ES-I3 (cell line): ENCODE measurements around the gene SRMS.

Source experiments
- H3K36me3 ChIP-seq: 2 replicates; pipeline ENCODE4 v1.6.1; 2013; ENCODE audit warnings: mild to moderate bottlenecking, low read length, control low read depth, moderate library complexity; ENCODE audit not compliant: insufficient read depth
- H3K4me1 ChIP-seq: 2 replicates; pipeline ENCODE4 v1.6.1; 2013; ENCODE audit warnings: mild to moderate bottlenecking, control low read depth, low read length; ENCODE audit not compliant: insufficient read depth
- H3K9ac ChIP-seq: 2 replicates; pipeline ENCODE4 v1.6.1; 2013; ENCODE audit warnings: low read depth, mild to moderate bottlenecking, low read length, moderate library complexity
- H3K9me3 ChIP-seq: 2 replicates; pipeline ENCODE4 v1.6.1; 2013; ENCODE audit warnings: mild to moderate bottlenecking, low read length, moderate library complexity; ENCODE audit not compliant: control insufficient read depth, insufficient read depth

The SRMS gene

DNA sequence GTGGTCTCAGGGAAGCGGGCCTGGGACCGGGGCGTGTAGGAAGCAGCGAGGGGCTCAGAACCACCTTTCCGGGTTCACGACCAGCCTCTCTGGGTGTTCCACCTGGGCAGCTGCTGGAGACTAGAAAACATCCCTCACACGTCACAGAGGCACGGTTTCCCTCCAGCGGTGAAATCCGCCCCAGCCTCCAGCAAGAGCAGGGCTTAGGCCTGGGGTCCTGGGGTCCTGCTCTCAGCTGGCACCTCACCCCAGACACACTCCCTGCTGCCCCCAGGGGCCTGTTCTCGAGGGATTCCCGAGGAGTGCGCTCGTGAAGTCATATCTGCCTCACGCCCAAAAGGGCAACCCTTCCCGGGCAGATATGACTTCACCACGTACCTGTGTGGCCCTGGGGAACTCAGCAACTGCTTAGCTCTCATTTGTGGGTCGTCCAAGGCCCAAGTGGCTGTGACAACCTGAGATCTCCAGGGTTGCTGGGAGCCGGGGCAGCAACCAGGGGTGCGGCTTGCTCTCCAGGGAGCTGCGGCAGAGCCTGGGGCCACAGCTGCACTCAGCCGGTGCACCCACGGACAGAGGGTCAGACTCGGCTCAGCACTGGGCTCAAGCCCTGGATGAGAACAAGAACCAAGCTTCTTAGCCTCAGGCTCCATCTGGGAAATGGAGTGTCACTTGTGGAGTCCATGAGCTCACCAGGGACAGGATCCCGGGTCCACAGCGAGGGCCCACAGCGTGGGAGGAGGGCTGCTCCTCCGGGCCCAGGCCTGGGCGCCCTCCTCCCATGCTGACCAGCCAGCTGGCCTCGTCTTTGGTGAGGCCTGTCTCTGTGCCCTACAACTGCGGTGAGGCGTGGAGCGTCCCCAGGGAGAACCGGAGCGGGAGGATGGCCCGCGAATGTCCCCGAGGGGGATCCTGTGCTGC, 7.1 kb upstream of the SRMS start:
- Histone ChIP-seq H3K9me3 (no peaks in the 10 kb centered on the region), H3K4me1 (peaks cover 8% of the 10 kb centered on the region; the same call in 1 of the 2 replicates), H3K9ac (peak overlapping the region; percentile 90; the same call in 1 of the 2 replicates), H3K36me3 (no peaks in the 10 kb centered on the region)

DNA sequence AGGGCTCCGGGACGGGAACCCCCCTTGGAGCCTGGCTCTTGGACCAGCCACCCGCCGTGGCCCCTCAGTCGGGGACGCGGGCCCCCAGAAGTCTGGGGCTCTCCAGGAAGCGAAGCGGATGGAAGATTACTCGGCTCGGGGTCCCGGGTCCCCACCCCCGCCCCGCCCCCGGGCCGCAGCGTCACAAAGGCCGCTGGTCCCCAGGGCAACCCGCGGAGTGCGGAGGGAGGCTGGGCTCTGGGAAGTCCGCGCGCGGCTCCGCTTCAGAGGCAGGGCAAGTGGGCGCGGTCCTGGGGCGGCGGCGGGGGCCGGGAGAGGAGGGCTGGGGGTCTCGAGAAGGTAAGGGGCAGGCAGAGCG, 6.4 kb upstream of the SRMS start, which contains the start of gene FNDC11:
Gene FNDC11, plus strand, starts transcription at position 227 of the 358 bp plus-strand sequence. CDS start 1,505 bp downstream, outside the sequence.
- no peaks in the 10 kb centered on the region for H3K9me3 ChIP-seq
- peak within 1 kb of the TSS; percentile 90; the same call in 1 of the 2 replicates for H3K9ac ChIP-seq
- H3K4me1 ChIP-seq: peaks cover 11% of the 10 kb centered on the region; the same call in 1 of the 2 replicates
- H3K36me3 ChIP-seq: no peaks in the 10 kb centered on the region

DNA sequence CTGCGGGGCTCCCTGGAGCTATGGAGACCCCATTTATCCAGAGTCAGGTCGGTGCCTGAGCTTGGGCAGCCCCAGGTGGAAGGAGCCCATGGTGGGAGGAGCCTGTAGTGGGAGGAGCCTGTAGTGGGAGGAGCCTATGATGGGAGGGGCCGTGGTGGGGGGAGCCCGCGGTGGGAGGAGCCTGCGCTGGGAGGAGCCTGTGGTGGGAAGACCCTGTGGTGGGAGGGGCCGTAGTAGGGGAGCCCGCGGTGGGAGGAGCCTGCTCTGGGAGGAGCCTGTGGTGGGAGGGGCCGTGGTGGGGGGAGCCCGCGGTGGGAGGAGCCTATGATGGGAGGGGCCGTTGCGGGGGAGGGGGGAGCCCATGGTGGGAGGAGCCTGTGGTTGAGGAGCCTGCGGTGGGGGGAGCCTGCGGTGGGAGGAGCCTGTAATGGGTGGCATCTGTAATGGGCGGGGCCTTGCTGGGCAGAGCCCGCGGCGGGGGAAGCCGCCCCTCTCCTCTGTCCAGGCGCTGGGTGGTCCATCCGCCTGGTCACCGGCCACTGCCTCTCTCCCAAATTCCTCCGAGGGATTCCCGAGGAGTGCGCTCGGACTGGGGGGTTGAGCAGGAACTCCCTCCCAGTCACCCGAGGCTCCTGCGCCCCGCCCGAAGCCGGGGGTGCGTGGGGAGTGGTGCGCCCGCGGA, 5.8 kb upstream of the SRMS start:
- Histone ChIP-seq H3K36me3 (no peaks in the 10 kb centered on the region), H3K9me3 (no peaks in the 10 kb centered on the region), H3K4me1 (peaks cover 16% of the 10 kb centered on the region; the same call in 1 of the 2 replicates), H3K9ac (peak overlapping the region; percentile 90; the same call in 1 of the 2 replicates)

DNA sequence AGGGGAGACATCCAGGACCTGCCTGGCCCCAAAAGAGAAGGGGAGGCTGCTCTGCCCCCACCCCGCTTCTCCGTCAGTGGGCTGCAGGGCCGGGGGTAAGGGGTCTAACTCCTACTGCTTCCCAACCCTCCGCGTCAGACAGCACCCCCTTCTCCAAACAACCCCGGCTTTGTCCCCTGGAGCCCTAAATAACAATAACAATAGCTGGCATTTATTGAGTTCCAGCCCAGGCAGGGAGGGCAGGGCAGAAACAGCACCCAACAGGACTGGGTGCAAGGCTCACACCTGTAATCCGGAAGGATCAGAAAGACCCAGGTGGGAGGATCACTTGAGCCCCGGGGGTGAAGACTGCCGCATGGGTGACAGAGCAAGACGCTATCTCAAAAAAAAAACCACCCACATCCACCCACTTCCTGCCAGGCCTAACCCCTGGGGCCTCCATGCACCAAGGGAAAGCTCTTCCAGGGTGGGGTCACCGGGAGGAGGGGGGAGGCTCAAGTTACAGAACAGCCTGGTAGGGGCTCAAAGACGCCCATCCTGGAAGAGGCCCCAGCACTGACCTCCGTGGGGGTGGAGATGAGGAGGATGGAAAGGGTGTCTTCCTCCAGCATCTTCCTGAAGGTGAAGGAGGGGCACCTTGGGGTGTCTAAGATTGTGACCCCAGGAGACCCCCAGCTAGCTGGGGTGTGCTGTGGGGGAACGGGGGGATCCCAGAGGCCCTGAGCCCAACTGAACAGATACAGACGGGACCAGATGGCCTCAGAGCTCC, 5.1 kb upstream of the SRMS start:
- Histone ChIP-seq H3K9ac (peak overlapping the region; percentile 54; the same call in 1 of the 2 replicates), H3K36me3 (no peaks in the 10 kb centered on the region), H3K4me1 (peaks cover 23% of the 10 kb centered on the region; the same call in 1 of the 2 replicates), H3K9me3 (no peaks in the 10 kb centered on the region)

DNA sequence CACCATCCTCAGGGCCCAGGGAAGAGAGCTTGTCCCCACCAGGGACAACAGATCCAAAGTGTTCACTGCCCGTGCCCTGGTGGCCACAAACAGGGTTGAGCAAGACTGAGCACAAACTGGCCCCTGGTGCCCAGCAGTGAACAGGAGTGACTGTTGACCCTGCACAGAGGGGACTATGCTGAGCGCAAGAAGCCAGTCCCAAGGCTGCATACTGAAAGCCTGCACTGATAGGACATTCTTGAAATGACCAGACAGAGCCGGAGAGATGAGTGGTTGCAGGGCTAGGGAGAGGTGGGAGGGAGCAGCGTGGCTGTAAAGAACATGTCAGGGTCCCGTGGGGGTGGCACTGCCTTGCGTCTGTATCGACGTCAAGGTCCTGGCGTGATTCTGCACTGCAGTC, 3.5 kb upstream of the SRMS start:
- no peak overlapping the region for H3K9ac ChIP-seq
- no peaks in the 10 kb centered on the region for H3K36me3 ChIP-seq
- no peaks in the 10 kb centered on the region for H3K9me3 ChIP-seq
- H3K4me1 ChIP-seq: peaks cover 23% of the 10 kb centered on the region; the same call in 1 of the 2 replicates

DNA sequence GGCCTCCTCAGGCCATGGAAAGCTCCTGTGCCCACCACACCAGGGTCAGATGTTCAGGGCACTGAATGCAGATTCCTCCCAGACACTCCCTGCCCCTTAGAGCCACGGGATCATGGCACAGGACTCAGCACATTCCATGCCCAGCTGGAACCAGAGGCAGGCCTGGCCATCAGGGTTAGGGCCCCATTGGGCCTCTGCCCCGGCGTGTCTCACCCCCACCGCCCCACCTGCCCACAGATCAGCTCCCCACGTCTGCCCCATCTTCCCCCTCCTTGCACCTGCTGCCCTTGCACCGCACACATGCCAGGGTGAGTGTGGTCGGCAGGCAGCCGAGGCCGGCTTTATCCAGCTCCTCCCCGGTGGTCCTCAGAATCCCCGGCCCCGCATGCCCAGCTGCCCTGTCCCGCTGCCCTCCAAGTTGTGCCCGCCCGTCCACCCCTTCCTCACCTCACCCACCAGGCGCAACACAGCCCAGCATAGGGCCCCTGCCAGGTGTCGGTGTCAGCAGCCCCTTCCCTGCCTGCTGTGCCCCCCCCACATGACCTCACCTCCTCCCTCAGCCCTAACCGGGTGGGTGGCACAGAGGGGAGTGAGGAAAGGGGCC, 2.2 kb upstream of the SRMS start:
- no peak overlapping the region for H3K9ac ChIP-seq
- peaks cover 23% of the 10 kb centered on the region; the same call in 1 of the 2 replicates for H3K4me1 ChIP-seq
- H3K36me3 ChIP-seq: no peaks in the 10 kb centered on the region
- no peaks in the 10 kb centered on the region for H3K9me3 ChIP-seq

DNA sequence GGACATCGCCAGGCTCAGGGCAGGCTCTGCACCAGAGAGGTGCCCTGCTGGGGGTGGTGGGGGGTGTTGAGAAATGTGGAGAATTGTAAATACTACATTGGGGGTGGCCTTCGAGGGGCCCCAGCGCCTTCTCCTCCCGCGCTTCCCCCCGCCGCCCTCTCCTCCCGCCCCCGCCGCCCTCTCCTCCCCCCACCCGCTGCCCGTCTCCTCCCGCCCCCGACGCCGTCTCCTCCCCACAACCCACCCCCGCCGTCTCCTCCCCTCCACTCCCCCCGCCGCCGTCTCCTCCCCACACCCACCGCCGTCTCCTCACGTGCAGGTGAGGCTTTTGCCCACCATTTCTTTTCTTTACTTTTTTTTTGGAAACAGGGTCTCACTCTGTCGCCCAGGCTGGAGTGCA, 1.5 kb upstream of the SRMS start:
- peaks cover 23% of the 10 kb centered on the region; the same call in 1 of the 2 replicates for H3K4me1 ChIP-seq
- no peaks in the 10 kb centered on the region for H3K36me3 ChIP-seq
- H3K9ac ChIP-seq: no peak overlapping the region
- no peaks in the 10 kb centered on the region for H3K9me3 ChIP-seq

DNA sequence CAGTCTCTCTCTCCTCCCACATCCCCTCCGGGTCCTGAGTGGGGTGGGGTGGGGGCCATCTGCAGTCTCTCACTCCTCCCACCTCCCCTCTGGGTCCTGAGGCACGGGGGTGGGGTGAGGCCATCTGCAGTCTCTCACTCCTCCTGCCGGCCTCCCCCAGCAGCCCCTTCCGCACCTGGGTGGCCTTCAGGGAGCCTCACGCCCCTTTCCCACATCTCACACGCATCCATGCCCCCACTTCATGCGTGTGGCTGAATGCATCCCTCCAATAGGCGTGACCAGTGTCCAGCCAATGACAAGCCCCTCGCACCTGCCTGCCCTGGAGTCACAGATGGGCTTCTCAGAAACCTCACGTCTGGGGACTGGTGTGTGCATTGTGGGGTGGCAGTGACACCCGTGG, 993 bp upstream of the SRMS start:
- Histone ChIP-seq H3K9ac (no peak overlapping the region), H3K4me1 (peaks cover 23% of the 10 kb centered on the region; the same call in 1 of the 2 replicates)

DNA sequence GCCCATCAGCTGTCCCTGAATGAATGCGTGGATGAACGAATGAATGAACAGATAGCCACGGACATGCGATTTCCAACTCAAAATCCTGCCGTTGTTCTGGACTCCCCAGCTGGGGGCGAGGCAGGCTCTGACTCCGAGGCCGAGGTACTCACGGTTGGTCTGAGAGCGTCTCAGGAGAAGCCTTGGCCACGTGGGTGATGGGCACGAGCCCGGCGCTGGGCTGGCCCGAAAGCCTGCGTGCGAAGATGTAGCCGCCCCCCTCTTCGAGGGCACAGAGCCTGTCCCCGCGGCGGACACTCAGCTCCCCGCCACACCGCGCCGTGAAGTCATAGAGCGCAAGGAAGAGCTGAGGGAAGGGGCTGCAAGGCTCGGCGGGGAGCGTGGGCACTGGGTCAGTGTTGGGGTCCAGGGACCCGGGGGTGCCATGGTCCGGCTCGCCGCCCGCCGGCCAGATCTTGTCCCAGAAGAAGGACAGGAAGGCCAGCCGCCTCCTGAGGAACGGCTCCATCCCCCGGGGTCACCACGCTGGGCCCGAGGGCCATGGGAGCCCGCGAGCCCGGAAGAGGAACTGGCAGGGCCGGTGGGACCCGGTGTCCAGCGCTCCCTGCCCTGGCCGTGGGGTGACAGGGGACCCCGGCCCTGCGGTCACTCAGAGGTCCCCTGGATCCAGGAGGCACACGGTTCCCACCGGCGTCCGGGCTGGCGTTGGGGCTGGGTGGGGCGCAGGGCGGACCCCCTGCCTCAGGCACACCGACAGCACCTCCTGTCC, 409 bp downstream of the SRMS start:
- H3K9ac ChIP-seq: no peak overlapping the region
- H3K36me3 ChIP-seq: no peaks in the 10 kb centered on the region
- H3K9me3 ChIP-seq: no peaks in the 10 kb centered on the region
- H3K4me1 ChIP-seq: peaks cover 16% of the 10 kb centered on the region; the same call in 1 of the 2 replicates

More for the DNA sequence above, 993 bp upstream of the SRMS start:
- Histone ChIP-seq H3K36me3 (no peaks in the 10 kb centered on the region), H3K9me3 (no peaks in the 10 kb centered on the region)

DNA sequence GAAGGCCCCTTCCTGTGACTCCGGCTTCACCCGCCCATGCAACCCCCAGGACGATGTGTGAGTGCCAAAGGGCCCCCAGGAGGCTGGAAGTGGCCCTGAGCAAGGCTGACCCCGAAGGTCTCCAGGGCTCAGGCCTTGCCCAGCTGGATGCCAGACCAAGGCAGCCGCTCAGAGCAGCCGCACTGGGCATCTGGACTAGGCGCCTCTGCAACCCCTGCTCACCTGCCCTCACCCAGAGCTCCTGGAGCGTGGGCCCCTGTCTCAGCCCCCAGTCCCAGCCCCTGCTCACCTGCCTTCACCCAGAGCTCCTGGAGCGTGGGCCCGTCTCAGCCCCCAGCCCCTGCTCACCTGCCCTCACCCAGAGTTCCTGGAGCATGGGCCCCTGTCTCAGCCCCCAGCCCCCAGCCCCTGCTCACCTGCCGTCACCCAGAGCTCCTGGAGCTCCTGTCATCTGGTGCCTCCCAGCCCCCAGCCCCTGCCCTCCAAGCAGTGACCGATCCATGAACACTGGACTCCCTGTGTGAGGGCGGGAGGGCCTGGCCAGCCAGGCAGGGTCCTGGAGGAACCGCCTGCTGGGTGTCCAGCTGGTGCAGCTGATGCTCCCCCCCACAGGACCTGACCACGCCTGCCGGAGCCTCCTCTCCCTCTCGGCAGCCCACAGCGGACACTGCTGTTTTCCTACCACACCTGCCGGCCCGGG, 1.1 kb downstream of the SRMS start:
- H3K9ac ChIP-seq: no peak overlapping the region
- H3K9me3 ChIP-seq: no peaks in the 10 kb centered on the region
- no peaks in the 10 kb centered on the region for H3K36me3 ChIP-seq
- H3K4me1 ChIP-seq: peaks cover 16% of the 10 kb centered on the region; the same call in 1 of the 2 replicates

DNA sequence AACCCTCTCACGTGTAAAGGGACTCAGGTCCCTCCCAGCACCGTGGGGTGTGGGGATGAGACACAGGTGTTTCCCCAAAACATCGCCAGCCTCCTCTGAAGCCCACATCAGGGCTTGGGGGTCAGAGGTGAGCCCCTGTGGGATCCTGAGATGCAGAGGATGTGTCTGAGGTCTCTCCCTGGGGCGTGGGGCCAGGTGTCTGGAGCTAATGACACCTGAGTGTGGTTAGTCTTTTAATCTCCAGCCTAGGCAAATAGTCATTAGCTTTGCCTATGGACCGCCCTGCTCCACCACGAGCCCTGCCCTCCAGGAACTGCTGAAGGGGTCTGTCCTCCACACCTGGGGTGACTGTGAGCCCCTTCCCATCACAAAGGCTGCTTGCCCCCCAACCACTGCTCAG, 1.7 kb downstream of the SRMS start:
- Histone ChIP-seq H3K9me3 (no peaks in the 10 kb centered on the region), H3K9ac (no peak overlapping the region), H3K4me1 (peaks cover 16% of the 10 kb centered on the region; the same call in 1 of the 2 replicates), H3K36me3 (no peaks in the 10 kb centered on the region)

DNA sequence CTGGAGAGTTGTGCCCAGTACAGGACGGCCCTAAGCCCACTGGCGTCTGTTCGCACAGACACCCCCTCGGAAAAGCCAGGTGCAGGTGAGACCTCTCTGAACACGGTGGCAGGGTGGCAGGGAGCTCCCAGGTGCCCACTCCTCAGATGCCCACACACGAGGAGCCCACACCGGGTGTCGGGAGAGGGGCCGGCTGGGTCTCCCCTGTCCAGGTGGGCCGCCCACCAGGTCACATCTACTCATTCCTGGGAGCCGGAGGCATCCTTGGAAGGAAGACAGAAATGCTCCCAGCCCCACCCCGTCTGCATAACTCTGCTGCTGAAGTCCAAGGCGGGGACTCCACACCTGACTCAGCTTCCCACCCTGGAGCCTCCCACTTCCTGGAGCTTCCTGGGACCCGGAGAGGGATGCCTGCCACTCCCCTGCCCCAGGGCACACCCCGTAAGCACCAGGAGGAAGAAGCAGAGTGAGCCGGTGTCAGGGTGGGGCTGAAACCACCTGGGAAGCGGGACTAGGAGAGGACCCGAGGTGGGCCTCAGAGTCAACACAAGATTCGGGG, 2.5 kb downstream of the SRMS start:
- no peaks in the 10 kb centered on the region for H3K9me3 ChIP-seq
- no peaks in the 10 kb centered on the region for H3K36me3 ChIP-seq
- H3K4me1 ChIP-seq: peaks cover 16% of the 10 kb centered on the region; the same call in 1 of the 2 replicates
- H3K9ac ChIP-seq: no peak overlapping the region
